HG03342 (cell line): ENCODE data around the gene NPDC1.

Experiments used
- ATAC-seq: cut with Tn5 transposase; IDR thresholded peaks from one replicate; pipeline ENCODE4 v1.9.1; 2021; ENCODE audit warnings: mild to moderate bottlenecking, moderate library complexity; ENCODE audit not compliant: unreplicated experiment

Gene NPDC1

GRCh38 chr9:137027369-137028262, 18.4 kb downstream of the NPDC1 start, which contains the start of gene ABCA2:
Gene ABCA2, minus strand, starts transcription at chr9:137028237. Its CDS starts 97 bp downstream, at chr9:137028140.
- no peak for ATAC-seq

- no peak for ATAC-seq
Observed at GRCh38 chr9:137026828-137027227, 19.1 kb downstream of the NPDC1 start.

- no peak for ATAC-seq
Observed at GRCh38 chr9:137026384-137026783, 19.6 kb downstream of the NPDC1 start.

GRCh38 chr9:137025517-137025966, 20.4 kb downstream of the NPDC1 start:
- no peak for ATAC-seq

GRCh38 chr9:137023583-137023991, 22.4 kb downstream of the NPDC1 start:
- ATAC-seq = no peak

GRCh38 chr9:137023157-137023556, 22.8 kb downstream of the NPDC1 start:
- no peak for ATAC-seq

GRCh38 chr9:137022662-137023008, 23.3 kb downstream of the NPDC1 start:
- no peak for ATAC-seq

GRCh38 chr9:137021979-137022661, 23.9 kb downstream of the NPDC1 start:
- ATAC-seq = no peak

GRCh38 chr9:137021568-137021978, 24.4 kb downstream of the NPDC1 start:
- ATAC-seq = no peak

GRCh38 chr9:137020771-137021567, 25.0 kb downstream of the NPDC1 start:
- ATAC-seq = no peak

GRCh38 chr9:137019891-137020683, 25.9 kb downstream of the NPDC1 start:
- no peak for ATAC-seq

- no peak for ATAC-seq
Observed at GRCh38 chr9:137018761-137019559, 27.0 kb downstream of the NPDC1 start.

GRCh38 chr9:137017791-137018497, 28.0 kb downstream of the NPDC1 start:
- no peak for ATAC-seq

GRCh38 chr9:137017071-137017470, 28.9 kb downstream of the NPDC1 start:
- ATAC-seq = no peak

- ATAC-seq = no peak
Observed at GRCh38 chr9:137016436-137016835, 29.5 kb downstream of the NPDC1 start.

- no peak for ATAC-seq
Observed at GRCh38 chr9:137015976-137016375, 30.0 kb downstream of the NPDC1 start.

- ATAC-seq = no peak
Observed at GRCh38 chr9:137015540-137015930, 30.4 kb downstream of the NPDC1 start.

- ATAC-seq = no peak
Observed at GRCh38 chr9:137014776-137015539, 31.0 kb downstream of the NPDC1 start.
